Fibroblast of skin of abdomen (primary cell): ENCODE measurements around the gene SCAMP1.

ENCODE experiments used
- DNase-seq: peaks from one replicate; pipeline ENCODE4 v3.0.0-alpha.2; 2013

The SCAMP1 gene

GRCh38 chr5:78514427-78515330 lies 154.3 kb downstream of the SCAMP1 start:
- DNase-seq = peak; percentile 41

- DNase-seq = no peak
Measured at GRCh38 chr5:78515670-78516069, 155.3 kb downstream of the SCAMP1 start.

- DNase-seq = peak; percentile 73
Measured at GRCh38 chr5:78518365-78519197, 158.2 kb downstream of the SCAMP1 start.

DNA sequence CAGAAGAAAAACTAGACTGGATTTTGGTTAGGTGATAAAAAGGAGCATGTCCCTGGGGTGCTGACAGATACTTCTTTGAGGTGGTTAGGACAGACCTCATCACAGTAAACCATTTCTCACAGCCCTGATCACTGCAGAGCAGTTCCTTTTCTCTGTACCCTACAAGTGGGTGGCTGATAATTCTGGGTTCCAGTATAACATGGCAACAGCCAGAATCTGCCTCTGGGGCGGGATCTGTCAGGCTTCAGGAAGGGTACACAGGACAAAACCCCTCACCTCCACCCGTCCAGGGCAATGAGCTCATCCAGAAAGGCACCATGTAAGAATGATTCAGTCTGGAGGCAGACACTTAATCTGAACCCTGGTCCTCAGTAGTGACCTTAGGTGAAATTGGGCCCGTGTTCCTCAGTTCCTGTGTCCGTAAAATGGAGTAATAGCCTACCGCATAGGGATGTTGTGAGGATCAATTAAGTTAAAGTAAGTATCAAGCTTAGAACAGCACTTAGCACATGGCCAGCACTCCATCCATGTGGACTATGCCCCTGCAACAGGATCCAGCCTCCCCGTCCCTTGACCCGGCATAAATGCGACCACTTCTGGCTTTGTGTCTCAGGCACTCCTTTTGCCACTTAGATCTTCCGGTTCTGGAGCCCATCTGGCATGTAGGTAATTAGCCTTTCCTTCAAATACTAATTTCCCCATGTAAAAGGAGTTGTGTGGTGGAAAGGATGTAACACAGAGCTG lies 159.0 kb downstream of the SCAMP1 start:
- no peak for DNase-seq

DNA sequence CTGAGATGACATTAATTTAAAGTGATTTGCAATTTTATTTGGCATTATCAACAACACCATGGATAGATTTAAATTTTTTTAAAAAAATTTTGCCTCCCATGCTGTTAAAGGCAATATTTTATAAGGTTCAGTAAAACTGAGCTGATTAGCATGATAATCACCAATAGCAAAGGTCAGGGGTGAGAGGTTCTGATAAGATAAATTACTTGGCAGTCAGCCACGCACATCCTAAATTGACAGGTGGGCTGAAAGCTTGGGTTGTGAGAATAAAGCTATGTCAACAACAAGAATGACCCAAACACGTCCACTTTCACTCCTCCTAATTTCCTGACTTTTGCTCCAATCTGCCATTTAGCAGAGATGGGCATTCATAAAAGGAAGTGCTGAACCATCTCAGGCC lies 161.0 kb downstream of the SCAMP1 start:
- no peak for DNase-seq

DNA sequence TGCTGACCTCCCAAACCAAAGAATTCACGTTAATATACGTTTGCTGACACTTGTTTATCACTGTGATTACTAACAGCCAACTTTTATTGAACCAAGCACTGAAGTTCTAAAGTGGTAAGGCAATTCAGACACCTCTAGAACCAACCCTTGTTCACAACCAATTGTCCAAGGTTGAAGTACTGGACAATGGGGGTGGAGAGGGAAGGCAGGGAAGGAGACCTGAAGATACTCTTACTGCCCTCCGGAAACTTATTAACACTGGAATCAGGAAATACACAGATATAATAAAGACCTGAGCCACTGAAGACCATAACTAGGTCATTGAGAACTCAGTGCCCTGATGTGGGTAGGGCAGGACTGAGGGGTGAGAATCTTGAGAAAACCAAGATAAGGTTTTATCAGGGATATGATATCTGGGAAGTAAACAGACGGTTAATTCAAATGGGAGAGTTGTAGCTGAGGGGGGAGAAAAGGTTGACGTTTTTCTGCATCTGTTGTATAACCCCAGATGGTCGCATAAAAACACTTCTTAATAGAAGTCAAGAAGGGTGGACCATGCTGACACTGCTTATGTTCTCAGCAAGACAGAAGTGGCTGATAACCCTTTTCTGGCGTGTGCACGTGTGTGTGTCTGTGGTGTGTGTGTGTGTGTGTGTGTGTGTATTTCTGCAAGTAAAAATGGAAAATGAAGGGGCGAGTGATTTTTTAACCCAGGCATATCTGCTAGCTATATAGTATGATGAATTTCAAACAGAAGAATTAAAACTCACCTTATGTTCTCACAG lies 162.3 kb downstream of the SCAMP1 start:
- DNase-seq = no peak

DNA sequence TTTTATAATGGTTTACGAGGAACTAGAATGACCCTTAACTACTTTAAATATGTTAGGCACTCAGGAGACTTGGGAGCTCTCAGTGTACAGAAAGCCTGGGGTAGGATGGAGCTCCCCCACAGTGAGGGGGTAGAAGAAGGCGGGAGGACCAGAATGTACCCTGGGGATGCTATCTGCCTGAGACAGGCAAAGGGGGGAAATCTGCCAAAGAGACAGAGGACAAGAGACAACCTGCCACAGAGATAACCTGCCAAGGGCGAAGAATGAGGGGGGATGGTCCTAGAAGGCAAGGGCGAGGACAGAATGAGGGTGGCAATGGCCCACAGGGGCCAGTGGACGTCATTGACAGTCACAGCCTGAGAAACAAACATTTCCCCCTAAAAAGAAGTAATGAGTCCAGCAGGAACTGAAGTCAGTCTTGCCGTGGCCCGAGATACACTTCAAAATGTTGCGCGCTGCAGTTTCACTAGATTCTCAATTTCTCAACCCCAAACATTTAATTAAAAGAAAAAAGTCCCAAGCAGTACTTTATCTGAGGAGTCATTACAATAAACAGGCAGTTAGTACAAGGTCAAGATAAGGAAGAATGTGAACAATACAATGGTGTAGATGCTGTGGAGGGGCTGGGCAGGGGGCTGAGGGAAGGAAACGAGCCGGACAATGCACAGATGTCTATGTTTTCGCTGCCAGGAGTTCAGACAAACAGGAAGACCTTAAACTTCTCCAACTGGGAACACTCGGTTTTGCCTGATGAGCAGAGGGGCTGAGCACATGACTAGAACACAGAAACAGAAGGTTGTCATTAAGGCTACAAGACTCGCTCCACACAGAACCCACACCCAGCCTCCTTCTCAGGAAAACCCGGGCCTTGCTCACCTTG lies 163.1 kb downstream of the SCAMP1 start:
- DNase-seq = no peak

DNA sequence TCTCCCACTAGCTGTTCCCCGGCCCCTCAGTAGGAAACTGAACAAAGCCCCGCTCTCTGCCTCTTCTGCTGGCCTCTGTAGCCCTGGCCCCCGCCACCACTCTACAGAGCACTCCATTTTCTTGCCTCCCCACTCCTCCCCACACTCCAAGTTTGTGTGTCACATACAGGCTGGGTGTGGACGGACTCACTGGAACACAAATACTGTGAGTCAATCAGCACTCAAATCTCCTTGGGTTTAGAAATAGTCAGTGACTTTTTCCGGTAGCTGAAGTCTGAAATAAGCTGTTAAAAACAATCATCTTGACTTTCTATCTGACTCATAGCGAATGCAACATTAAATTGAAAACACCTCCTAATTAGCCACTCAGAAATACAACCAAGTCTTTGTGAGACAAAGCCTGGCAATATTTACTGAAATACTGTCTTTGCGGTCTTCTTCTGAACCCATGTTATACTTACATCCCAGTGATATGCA lies 165.7 kb downstream of the SCAMP1 start:
- DNase-seq = peak; percentile 75

DNA sequence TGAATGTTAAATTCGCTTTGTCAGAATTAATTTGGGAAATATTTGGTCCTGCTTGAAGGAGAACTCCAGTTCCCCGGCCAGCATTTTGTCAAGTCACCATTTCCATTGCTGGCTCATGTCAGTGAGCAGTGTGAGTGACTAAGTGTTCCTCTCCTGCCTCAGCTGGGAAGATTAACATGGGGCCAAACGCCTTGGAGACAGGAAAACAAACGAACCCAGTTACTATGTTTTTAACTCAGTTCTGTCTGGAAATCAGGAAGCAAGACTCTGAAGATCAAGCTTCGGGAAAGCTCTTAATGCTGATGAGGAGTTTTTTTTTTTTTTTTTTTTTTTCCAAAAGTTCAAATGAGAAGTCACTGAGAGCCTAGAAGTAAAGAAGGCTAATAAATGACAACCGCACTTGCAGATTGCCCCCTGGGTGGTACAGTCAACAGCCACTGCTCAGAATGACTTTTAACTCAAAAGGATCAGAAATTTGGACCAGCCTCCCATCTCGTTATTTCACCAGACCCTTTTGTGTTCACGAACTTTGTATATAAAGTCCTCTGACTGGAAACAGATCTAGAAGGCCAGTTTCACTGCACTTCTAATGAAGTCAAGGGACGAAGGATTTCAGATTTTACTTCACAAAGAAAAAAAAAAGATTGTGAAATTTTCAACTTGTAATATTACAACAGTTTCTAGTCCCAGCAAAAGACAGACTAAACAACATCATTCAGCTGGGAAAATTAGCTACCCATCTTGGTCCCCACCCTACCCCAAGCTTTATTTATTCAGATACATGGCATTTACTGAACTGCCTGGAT lies 166.8 kb downstream of the SCAMP1 start:
- peak; percentile 87 for DNase-seq

DNA sequence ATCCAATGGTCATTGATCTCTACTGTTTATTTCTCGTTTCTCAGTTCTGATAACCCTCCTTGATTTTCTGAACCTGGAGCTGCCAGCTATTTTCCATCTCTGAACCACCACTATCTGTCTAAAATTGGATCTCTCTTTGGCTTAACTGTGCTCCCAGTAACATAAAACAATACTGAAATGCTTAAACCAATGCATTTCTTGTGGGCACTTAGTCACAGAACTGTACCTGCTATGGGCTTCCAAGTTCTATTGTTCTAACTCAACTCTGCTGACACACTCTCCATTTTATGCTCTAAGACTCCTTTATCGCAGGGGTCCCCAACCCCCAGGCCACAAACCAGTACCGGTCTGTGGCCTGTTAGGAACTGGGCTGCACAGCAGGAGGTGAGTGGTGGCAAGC lies 167.5 kb downstream of the SCAMP1 start:
- DNase-seq = no peak
